GM12872 (cell line): Measurements from ENCODE around the gene VLDLR.

ENCODE experiments used
- TF ChIP-seq, protein P1 (sequence below): IDR thresholded peaks from 3 replicates; pipeline ENCODE4 v1.5.1; 2011; ENCODE audit warnings: low read depth, mild to moderate bottlenecking, low read length, moderate library complexity; ENCODE audit not compliant: insufficient read depth

Gene VLDLR

DNA sequence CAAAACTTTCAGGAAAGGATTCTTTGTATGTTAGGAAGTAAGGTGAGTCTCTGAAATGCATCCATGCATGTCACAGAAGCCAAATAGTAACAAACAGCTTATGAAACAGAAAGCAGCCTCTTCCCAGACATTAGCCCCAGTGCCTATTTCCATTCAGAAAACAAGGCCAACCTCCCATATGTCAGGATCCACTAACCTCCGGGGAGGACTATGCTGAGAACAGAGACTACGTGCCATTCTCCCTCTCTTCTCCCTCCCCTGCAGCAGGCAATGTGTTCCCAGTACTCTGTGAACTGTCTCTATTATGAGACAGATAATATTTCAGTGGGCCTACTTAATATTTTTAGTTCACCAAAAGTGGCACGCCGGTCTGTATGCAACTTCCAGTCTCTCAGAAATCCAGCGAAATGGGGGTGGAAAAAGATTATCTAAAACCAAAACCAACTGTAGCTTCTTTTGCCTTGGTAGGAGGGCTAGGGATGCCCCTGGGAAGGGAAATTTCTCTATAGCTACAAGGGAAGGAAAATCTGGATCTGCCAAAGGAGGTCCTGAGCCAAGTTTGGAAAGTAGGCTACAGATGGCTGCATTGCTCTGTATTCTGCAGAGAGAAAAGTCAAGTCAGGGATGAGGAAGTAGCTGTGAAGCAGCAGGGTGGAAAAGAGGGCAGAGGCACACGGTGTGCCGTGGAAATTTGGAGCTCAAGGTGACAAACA lies 42.0 kb downstream of the VLDLR start:
- TF ChIP-seq, protein P1, sequence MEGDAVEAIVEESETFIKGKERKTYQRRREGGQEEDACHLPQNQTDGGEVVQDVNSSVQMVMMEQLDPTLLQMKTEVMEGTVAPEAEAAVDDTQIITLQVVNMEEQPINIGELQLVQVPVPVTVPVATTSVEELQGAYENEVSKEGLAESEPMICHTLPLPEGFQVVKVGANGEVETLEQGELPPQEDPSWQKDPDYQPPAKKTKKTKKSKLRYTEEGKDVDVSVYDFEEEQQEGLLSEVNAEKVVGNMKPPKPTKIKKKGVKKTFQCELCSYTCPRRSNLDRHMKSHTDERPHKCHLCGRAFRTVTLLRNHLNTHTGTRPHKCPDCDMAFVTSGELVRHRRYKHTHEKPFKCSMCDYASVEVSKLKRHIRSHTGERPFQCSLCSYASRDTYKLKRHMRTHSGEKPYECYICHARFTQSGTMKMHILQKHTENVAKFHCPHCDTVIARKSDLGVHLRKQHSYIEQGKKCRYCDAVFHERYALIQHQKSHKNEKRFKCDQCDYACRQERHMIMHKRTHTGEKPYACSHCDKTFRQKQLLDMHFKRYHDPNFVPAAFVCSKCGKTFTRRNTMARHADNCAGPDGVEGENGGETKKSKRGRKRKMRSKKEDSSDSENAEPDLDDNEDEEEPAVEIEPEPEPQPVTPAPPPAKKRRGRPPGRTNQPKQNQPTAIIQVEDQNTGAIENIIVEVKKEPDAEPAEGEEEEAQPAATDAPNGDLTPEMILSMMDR = no peak

DNA sequence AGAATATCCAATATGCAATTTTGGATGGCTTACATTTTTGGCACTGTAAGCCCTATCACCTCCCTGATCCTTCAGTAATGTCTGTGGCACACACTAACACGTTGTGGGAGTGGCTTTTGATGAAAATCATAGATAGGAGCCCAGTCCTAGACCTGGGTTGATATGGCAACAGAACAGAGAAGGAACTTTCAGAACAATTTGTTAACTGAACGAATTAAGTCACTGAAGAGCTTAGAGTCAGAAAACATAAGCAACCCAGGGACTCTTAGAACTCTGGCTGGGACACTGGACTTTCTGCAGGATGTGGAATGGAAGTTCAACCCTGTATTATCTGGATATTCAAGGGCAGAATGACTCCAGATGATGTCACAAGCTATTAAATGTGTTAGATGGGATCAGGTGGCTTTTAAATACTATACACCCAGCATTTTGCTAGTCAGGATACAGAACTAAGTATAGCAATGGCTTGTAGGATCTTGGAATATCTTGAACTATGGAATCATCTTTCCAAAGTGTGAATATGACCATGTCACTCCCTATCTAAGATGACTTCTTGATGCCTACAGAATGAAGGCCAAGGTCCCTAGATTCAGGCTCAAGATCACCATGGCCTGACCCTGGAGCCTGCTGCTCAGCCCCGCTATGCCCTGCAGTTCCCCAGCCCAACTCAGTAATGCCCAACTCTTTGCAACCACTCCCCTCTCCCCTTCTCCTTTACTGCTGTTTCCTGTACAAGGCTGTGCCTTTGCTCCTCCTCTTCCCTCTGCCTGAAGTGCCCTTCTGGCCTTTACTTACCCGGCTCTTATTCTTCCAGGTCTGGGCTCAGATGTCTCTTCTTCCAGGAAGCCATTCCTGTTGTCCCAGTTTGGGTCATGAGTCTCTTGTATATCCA lies 42.8 kb downstream of the VLDLR start:
- TF ChIP-seq, protein P1 = no peak

DNA sequence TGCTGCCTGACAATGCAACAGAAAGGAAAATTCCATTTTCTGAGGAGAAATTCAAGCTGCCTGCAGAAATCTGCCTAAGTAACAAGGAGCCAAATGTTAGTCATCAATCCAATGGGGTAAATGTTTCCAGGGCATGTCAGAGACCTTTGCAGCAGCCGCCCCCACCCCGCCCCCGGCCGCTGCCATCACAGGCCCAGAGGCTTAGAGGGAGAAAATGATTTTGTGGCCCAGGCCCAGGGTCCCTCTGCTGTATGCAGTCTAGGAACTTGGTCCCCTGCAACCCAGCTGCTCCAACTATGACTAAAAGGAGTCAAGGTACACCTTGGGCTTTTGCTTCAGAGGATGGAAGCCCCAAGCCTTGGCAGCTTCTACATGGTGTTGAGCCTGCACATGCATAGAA lies 45.0 kb downstream of the VLDLR start:
- TF ChIP-seq, protein P1 = no peak

DNA sequence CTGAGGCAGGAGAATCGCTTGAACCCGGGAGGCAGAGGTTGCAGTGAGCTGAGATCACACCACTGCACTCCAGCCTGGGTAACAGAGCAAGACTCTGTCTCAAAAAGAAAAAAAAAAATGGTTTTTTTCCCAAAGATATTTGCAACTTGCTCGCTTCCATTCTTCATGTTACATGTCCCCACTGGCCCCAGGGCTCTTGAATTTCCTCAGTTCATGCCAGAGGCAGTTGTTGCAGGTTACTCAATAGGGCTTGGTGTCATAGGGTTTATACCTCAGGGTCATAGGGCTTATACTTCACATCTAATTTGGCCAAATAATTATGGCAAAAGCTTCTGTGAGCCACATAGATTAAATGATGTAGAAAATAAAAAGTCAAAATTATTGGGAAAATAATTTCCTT lies 51.6 kb downstream of the VLDLR start:
- TF ChIP-seq, protein P1 = no peak

DNA sequence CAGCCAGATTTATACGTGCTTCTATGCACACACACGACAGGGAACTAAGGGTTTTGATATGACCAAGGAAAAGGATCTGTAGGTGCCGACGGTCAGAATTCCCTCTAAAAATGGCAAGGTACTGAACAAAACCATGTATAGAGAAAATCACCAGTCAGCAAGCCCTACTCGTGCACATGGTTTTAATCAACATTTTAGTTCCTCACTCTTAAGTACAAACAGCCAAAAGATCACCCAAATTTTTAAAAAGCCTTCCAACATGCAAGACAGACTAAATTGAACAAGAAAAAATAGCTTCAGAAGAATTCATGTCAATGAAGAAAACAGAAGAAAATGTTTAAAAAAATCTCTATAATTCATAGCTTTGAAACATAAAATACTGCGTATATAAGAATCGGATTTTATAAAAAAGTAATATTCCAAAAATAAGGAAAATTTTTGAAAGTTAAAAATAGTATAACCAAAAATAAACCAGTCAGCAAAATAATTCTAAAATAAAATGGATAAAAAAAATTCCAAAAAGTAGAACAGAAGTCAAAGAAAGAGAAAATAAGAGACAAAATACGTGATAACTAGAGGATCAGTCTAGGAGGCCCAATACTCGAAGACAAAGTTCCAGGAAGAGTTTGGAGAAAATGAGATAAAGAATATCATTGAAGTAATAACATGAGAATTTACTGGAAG lies 52.7 kb downstream of the VLDLR start:
- TF ChIP-seq, protein P1 = no peak

DNA sequence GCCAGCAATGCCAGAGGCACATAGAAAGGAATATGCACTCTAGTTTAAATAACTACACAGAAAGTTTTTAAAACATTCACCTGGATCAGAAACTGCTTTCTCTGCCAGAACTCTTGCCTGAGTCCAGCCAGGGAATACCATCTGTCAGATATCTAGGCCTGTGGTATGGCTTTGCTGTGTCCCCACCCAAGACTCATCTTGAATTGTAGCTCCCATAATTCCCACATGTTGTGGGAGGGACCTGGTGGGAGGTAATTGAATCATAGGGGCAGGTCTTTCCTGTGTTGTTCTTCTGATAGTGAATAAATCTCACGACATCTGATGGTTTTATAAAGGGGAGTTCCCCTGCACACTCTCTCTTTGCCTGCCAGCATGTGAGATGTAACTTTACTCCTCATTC lies 54.2 kb downstream of the VLDLR start:
- TF ChIP-seq, protein P1 = no peak

DNA sequence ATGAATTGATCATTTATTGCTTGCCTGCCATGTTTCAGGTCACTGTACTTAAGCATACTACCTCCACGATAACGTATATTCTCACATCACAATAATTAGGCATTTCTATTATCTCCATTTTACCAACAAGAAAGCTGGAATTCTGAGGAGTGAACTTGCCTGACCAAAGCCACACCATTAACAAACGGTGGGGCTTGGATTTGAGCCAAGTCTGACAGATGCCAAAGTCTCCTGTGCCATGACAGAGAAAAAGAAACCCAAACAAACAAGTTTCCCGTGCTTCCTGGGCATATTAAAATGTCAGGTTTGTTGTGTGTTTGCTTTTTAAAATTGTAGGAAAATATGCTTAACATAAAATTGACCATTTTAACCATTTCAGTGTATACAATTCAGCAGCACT lies 54.9 kb downstream of the VLDLR start:
- TF ChIP-seq, protein P1 = no peak
